HepG2 (cell line): Measurements from ENCODE around the gene CAPN10. TPM values are rescaled to one million over a fixed set of nuclear protein-coding genes. Genes with fewer than 3 reads are reported as not detected.

ENCODE experiments used
- AKAP8 ChIP-seq: sonication (generic); formaldehyde crosslinking; IDR thresholded peaks from 2 replicates; pipeline ENCODE4 v1.5.1; 2020; ENCODE audit warnings: mild to moderate bottlenecking, missing genetic modification reagents
- ATF7 ChIP-seq, 2 experiments: fragments of 450-650 bp in 1 of 2; sonication (generic) in 1 of 2; formaldehyde crosslinking in 1 of 2; IDR thresholded peaks; 2 replicates each; pipeline versions ENCODE4 v1.4.0 to v1.6.1; 2016 to 2020; ENCODE audit warnings: antibody characterized with exemption in 1 of 2, mild to moderate bottlenecking in 1 of 2, missing genetic modification reagents in 1 of 2
- ATM ChIP-seq: fragments of 450-650 bp; IDR thresholded peaks from 2 replicates; pipeline ENCODE4 v1.7.1; 2017; ENCODE audit warnings: mild to moderate bottlenecking, borderline replicate concordance
- BRCA1 ChIP-seq: sonication (generic); formaldehyde crosslinking; IDR thresholded peaks from 2 replicates; pipeline ENCODE4 v1.4.0; 2020; ENCODE audit warnings: missing genetic modification reagents
- DMAP1 ChIP-seq: IDR thresholded peaks from 2 replicates; pipeline ENCODE4 v1.6.1; 2016
- HES4 ChIP-seq: sonication (generic); formaldehyde crosslinking; IDR thresholded peaks from 2 replicates; pipeline ENCODE4 v1.9.0; 2021; ENCODE audit warnings: mild to moderate bottlenecking, missing genetic modification reagents, borderline replicate concordance
- KLF16 ChIP-seq, 2 experiments: sonication (generic) in 1 of 2; formaldehyde crosslinking in 1 of 2; IDR thresholded peaks; 2 replicates each; pipeline versions ENCODE4 v1.6.1 to v1.8.0; 2016 to 2023; ENCODE audit warnings: missing genetic modification reagents in 2 of 2, missing compliant biosample characterization in 1 of 2
- KLF6 ChIP-seq: IDR thresholded peaks from 2 replicates; pipeline ENCODE4 v1.8.0; 2016; ENCODE audit warnings: missing biosample characterization, missing genetic modification reagents
- NR2F6 ChIP-seq, 2 experiments: IDR thresholded peaks; 2 replicates each; pipeline ENCODE4 v1.6.1; 2016; ENCODE audit warnings: antibody characterized with exemption in 1 of 2, mild to moderate bottlenecking in 1 of 2
- PCBP1 ChIP-seq: fragments of 200-400 bp; formaldehyde crosslinking; IDR thresholded peaks from 2 replicates; pipeline ENCODE4 v1.6.1; 2017; ENCODE audit warnings: mild to moderate bottlenecking, low read depth, low read length, borderline replicate concordance
- SOX6 ChIP-seq, 2 experiments: fragments of 450-650 bp in 1 of 2; sonication (generic) in 1 of 2; formaldehyde crosslinking in 1 of 2; IDR thresholded peaks; 2 replicates each; pipeline versions ENCODE4 v1.4.0 to v1.6.1; 2017 to 2020; ENCODE audit warnings: antibody characterized with exemption in 1 of 2, mild to moderate bottlenecking in 1 of 2, missing genetic modification reagents in 1 of 2
- SP1 ChIP-seq, 2 experiments: fragments of 450-650 bp in 1 of 2; sonication (generic) in 1 of 2; formaldehyde crosslinking in 1 of 2; IDR thresholded peaks; 2 replicates each; pipeline versions ENCODE4 v1.4.0 to v1.6.1; 2016 to 2020; ENCODE audit warnings: missing genetic modification reagents in 1 of 2
- YY1 ChIP-seq: IDR thresholded peaks from 2 replicates; pipeline ENCODE4 v1.6.1; 2011; ENCODE audit warnings: low read length, low read depth, moderate library complexity, mild to moderate bottlenecking; ENCODE audit not compliant: insufficient read depth, insufficient replicate concordance
- ZNF30 ChIP-seq: sonication (generic); formaldehyde crosslinking; IDR thresholded peaks from 2 replicates; pipeline ENCODE4 v1.5.0; 2020; ENCODE audit warnings: mild to moderate bottlenecking, missing genetic modification reagents
- ZNF44 ChIP-seq: sonication (generic); formaldehyde crosslinking; IDR thresholded peaks from 2 replicates; pipeline ENCODE4 v1.5.1; 2020; ENCODE audit warnings: mild to moderate bottlenecking, missing genetic modification reagents
- ZNF607 ChIP-seq: sonication (generic); formaldehyde crosslinking; IDR thresholded peaks from 2 replicates; pipeline ENCODE4 v1.5.1; 2020; ENCODE audit warnings: missing genetic modification reagents, mild to moderate bottlenecking, borderline replicate concordance
- ZNF782 ChIP-seq: sonication (generic); formaldehyde crosslinking; IDR thresholded peaks from 2 replicates; pipeline ENCODE4 v1.4.0; 2020; ENCODE audit warnings: missing genetic modification reagents, mild to moderate bottlenecking, borderline replicate concordance
- polyA plus RNA-seq, 8 experiments: library from polyadenylated mRNA; depleted of rRNA in 3 of 8; stranded (reverse) in 7 of 8; unstranded in 1 of 8; fragments of >200 nt; fragmentation: Illumina TruSeq in 4 of 8; extraction: Trizol in 4 of 8; gene quantifications; 2 replicates each; pipeline versions ENCODE4 v1.2.1 to v1.2.3, GENCODE V29; 2011 to 2016; ENCODE audit warnings: low read depth in 4 of 8, missing spikeins in 1 of 8, mixed read lengths in 1 of 8; ENCODE audit not compliant: insufficient read depth in 1 of 8
- total RNA-seq, 5 experiments: library from RNA; depleted of rRNA; stranded (reverse); fragments of >200 nt; fragmentation: Illumina TruSeq; extraction: Trizol; gene quantifications; 2 replicates each; pipeline ENCODE4 v1.2.3, GENCODE V29; 2016; ENCODE audit warnings: low read depth in 1 of 5
- TF ChIP-seq, protein P1 (sequence below): sonication (generic); formaldehyde crosslinking; IDR thresholded peaks from 2 replicates; pipeline ENCODE4 v1.4.0; 2020; ENCODE audit warnings: missing genetic modification reagents
- TF ChIP-seq, protein P2 (sequence below): sonication (generic); formaldehyde crosslinking; IDR thresholded peaks from 2 replicates; pipeline ENCODE4 v1.4.0; 2020; ENCODE audit warnings: missing genetic modification reagents, low read depth, mild to moderate bottlenecking, borderline replicate concordance
- TF ChIP-seq, protein P3 (sequence below): IDR thresholded peaks from 2 replicates; pipeline ENCODE4 v1.6.1; 2012; ENCODE audit warnings: low read depth, low read length, improper control_type of control experiment
- TF ChIP-seq, protein P4 (sequence below): IDR thresholded peaks from 2 replicates; pipeline ENCODE4 v1.6.1; 2016; ENCODE audit warnings: missing compliant biosample characterization, missing genetic modification reagents, borderline replicate concordance
- TF ChIP-seq, protein P5 (sequence below): sonication (generic); formaldehyde crosslinking; IDR thresholded peaks from 2 replicates; pipeline ENCODE4 v1.8.0; 2022; ENCODE audit warnings: missing genetic modification reagents, mild to moderate bottlenecking, borderline replicate concordance

CAPN10 gene
- total and polyA plus RNA-seq, 2 of the 13 experiments (the other 11 are each of a cell fraction or from before 2014, with no cell fraction given), result 27.6 to 32.4 TPM

DNA sequence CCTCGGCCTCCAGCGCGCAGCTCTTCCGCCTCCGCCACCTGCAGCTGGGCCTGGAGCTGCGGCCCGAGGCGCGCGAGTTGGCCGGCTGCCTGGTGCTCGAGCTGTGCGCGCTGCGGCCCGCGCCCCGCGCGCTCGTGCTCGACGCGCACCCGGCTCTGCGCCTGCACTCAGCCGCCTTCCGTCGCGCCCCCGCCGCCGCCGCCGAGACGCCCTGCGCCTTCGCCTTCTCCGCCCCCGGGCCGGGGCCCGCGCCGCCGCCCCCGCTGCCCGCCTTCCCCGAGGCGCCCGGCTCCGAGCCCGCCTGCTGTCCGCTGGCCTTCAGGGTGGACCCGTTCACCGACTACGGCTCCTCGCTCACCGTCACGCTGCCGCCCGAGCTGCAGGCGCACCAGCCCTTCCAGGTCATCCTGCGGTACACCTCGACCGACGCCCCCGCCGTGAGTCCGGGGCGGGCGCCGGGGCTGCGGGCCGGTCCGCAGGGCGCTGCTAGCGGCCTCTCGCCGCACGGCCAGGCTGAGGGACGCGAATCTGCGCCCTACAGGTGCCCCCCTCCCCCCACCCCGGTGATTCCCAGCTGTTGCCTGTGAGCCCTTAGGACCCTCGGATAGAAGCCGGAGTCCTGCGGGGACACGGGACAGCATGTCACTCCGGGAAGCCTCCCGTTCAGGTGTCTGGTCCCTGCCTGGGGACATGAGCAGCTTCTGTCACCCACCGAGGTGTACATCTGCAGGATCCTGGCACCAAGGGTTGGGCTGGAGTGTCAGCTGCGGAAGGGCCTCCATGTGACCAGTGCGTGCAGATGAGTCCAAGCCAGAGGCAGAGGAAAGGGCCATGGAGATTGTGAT lies 17.6 kb upstream of the CAPN10 start (continued):
- TF ChIP-seq PCBP1, result no peak
- TF ChIP-seq KLF16 (CRISPR knock-in tag; IDR thresholded peaks at IDR 0.05), result no peak
- TF ChIP-seq, protein P1, sequence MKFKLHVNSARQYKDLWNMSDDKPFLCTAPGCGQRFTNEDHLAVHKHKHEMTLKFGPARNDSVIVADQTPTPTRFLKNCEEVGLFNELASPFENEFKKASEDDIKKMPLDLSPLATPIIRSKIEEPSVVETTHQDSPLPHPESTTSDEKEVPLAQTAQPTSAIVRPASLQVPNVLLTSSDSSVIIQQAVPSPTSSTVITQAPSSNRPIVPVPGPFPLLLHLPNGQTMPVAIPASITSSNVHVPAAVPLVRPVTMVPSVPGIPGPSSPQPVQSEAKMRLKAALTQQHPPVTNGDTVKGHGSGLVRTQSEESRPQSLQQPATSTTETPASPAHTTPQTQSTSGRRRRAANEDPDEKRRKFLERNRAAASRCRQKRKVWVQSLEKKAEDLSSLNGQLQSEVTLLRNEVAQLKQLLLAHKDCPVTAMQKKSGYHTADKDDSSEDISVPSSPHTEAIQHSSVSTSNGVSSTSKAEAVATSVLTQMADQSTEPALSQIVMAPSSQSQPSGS (CRISPR knock-in tag), result no peak
- no peak for TF ChIP-seq AKAP8 (CRISPR knock-in tag)
- TF ChIP-seq SOX6 (IDR thresholded peaks at IDR 0.05), result no peak
- no peak for TF ChIP-seq SOX6 (CRISPR knock-in tag; IDR thresholded peaks at IDR 0.05)
- TF ChIP-seq, protein P2, sequence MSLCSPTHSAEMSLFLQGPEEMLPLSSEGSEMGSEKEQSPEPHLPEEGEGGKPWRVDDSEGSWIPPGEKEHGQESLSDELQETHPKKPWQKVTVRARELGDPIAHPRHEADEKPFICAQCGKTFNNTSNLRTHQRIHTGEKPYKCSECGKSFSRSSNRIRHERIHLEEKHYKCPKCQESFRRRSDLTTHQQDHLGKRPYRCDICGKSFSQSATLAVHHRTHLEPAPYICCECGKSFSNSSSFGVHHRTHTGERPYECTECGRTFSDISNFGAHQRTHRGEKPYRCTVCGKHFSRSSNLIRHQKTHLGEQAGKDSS (CRISPR knock-in tag), result 0 out of 2 replicates have a peak, but pooled peaks have one; percentile 70
- TF ChIP-seq HES4, result peak; percentile 87
- no peak for TF ChIP-seq ZNF44
- TF ChIP-seq, protein P3, sequence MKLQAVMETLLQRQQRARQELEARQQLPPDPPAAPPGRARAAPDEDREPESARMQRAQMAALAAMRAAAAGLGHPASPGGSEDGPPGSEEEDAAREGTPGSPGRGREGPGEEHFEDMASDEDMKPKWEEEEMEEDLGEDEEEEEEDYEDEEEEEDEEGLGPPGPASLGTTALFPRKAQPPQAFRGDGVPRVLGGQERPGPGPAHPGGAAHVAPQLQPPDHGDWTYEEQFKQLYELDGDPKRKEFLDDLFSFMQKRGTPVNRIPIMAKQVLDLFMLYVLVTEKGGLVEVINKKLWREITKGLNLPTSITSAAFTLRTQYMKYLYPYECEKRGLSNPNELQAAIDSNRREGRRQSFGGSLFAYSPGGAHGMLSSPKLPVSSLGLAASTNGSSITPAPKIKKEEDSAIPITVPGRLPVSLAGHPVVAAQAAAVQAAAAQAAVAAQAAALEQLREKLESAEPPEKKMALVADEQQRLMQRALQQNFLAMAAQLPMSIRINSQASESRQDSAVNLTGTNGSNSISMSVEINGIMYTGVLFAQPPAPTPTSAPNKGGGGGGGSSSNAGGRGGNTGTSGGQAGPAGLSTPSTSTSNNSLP, result no peak
- TF ChIP-seq, protein P4, sequence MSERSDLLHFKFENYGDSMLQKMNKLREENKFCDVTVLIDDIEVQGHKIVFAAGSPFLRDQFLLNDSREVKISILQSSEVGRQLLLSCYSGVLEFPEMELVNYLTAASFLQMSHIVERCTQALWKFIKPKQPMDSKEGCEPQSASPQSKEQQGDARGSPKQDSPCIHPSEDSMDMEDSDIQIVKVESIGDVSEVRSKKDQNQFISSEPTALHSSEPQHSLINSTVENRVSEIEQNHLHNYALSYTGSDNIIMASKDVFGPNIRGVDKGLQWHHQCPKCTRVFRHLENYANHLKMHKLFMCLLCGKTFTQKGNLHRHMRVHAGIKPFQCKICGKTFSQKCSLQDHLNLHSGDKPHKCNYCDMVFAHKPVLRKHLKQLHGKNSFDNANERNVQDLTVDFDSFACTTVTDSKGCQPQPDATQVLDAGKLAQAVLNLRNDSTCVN, result peak; percentile 24
- no peak for TF ChIP-seq ATF7 (IDR thresholded peaks at IDR 0.05)
- TF ChIP-seq ATF7 (CRISPR knock-in tag; IDR thresholded peaks at IDR 0.05), result peak; percentile 52; the same call in 1 of the 2 replicates
- TF ChIP-seq, protein P5, sequence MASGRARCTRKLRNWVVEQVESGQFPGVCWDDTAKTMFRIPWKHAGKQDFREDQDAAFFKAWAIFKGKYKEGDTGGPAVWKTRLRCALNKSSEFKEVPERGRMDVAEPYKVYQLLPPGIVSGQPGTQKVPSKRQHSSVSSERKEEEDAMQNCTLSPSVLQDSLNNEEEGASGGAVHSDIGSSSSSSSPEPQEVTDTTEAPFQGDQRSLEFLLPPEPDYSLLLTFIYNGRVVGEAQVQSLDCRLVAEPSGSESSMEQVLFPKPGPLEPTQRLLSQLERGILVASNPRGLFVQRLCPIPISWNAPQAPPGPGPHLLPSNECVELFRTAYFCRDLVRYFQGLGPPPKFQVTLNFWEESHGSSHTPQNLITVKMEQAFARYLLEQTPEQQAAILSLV (CRISPR knock-in tag), result no peak
- TF ChIP-seq YY1, result peak; percentile 28
- no peak for TF ChIP-seq DMAP1 (CRISPR knock-in tag)
- no peak for TF ChIP-seq SP1 (IDR thresholded peaks at IDR 0.05)
- no peak for TF ChIP-seq SP1 (CRISPR knock-in tag; IDR thresholded peaks at IDR 0.05)
- TF ChIP-seq KLF6 (CRISPR knock-in tag), result 0 out of 2 replicates have a peak, but pooled peaks have one; percentile 53
- no peak for TF ChIP-seq BRCA1
- no peak for TF ChIP-seq NR2F6 (IDR thresholded peaks at IDR 0.05)
- TF ChIP-seq NR2F6 (CRISPR knock-in tag; IDR thresholded peaks at IDR 0.05), result no peak
- peak; percentile 60; the same call in 1 of the 2 replicates for TF ChIP-seq ZNF607
- no peak for TF ChIP-seq ZNF30 (CRISPR knock-in tag)
- no peak for TF ChIP-seq ATM
- 0 out of 2 replicates have a peak, but pooled peaks have one; percentile 45 for TF ChIP-seq ZNF782
